K562 (cell line): ENCODE measurements around the gene TMEM86B. TPM values are rescaled to one million over a fixed set of nuclear protein-coding genes. Genes with fewer than 3 reads are reported as not detected.

Experiments used
- ATAC-seq: fragments of 200-7000 bp; cut with Tn5 transposase; 3 replicates; pipeline ENCODE4 v1.9.1; 2020; ENCODE audit warnings: moderate library complexity
- BruUV-seq: library from RNA; stranded (reverse); fragments of 400-500 nt; replicated peaks from 2 replicates; lab custom pipeline; 2021; lab: Mats Ljungman, UMichigan
- CTCF ChIA-PET: fragments of 300-600 bp; formaldehyde crosslinking; extraction: SDS; loops from one replicate; lab custom pipeline; 2021; ENCODE audit warnings: low intra/inter-chr PET ratio; lab: Yijun Ruan, JAX
- POLR2A ChIA-PET: fragments of 300-600, 350-650 bp; sonication (Branson Sonifier 250); formaldehyde crosslinking; extraction: SDS; loops from one replicate; lab custom pipeline; 2021; ENCODE audit warnings: antibody characterized with exemption, inconsistent platforms; lab: Yijun Ruan, JAX
- DNase-seq, 4 experiments: peaks; one replicate each; pipeline versions ENCODE4 v3.0.0 to v3.0.0-alpha.2; 2011 to 2018; ENCODE audit warnings: low spot score in 3 of 4, mixed read lengths in 3 of 4; ENCODE audit errors: extremely low read depth in 1 of 4
- FAIRE-seq: peaks from 2 replicates; lab custom pipeline; 2011; peaks lifted over from hg19 to GRCh38; lab: Jason Lieb, UNC
- H2AFZ ChIP-seq: 2 replicates; pipeline ENCODE4 v1.6.0; 2011; ENCODE audit warnings: low read depth, low read length, control low read depth, inconsistent platforms
- H3K27ac ChIP-seq: fragments of 200-600 bp; 3 replicates; pipeline ENCODE4 v1.8.0; 2011; ENCODE audit warnings: low read depth, mild to moderate bottlenecking, control low read depth, inconsistent platforms, low read length, moderate library complexity, mixed read lengths; ENCODE audit errors: extremely low read depth
- H3K27me3 ChIP-seq, 2 experiments: fragments of 300-600 bp in 1 of 2; 2 replicates in 1 of 2; 3 replicates in 1 of 2; pipeline versions ENCODE4 v1.6.0 to v1.8.0; 2011; ENCODE audit warnings: inconsistent platforms in 2 of 2, low read length in 2 of 2, mild to moderate bottlenecking in 1 of 2, mixed read lengths in 1 of 2, moderate library complexity in 1 of 2; ENCODE audit not compliant: control insufficient read depth in 2 of 2, insufficient read depth in 2 of 2
- H3K36me3 ChIP-seq: fragments of 300-600 bp; 3 replicates; pipeline ENCODE4 v1.8.0; 2011; ENCODE audit warnings: mild to moderate bottlenecking, low read length, inconsistent platforms; ENCODE audit not compliant: control insufficient read depth, insufficient read depth
- H3K4me1 ChIP-seq, 2 experiments: fragments of 200-600 bp in 1 of 2; replicated peaks in 1 of 2; 2 replicates in 1 of 2; 3 replicates in 1 of 2; pipeline versions ENCODE4 v1.5.1 to v1.8.0; 2011; ENCODE audit warnings: inconsistent platforms in 2 of 2, low read length in 2 of 2, mild to moderate bottlenecking in 1 of 2, mixed read lengths in 1 of 2, moderate library complexity in 1 of 2; ENCODE audit not compliant: control insufficient read depth in 2 of 2, insufficient read depth in 2 of 2
- H3K4me2 ChIP-seq: 2 replicates; pipeline ENCODE4 v1.6.1; 2011; ENCODE audit warnings: low read length, control low read depth, inconsistent platforms, mixed read lengths; ENCODE audit not compliant: insufficient read depth
- H3K4me3 ChIP-seq: fragments of 200-600 bp; sonication (generic), shearing (Covaris generic); 2 replicates; pipeline ENCODE4 v1.5.1; 2016; ENCODE audit warnings: control low read depth, inconsistent platforms
- H3K79me2 ChIP-seq: fragments of 200-600 bp; 3 replicates; pipeline ENCODE4 v1.8.0; 2011; ENCODE audit warnings: low read length, inconsistent platforms; ENCODE audit not compliant: control insufficient read depth, insufficient read depth
- H3K9ac ChIP-seq, 2 experiments: 2 replicates each; pipeline versions ENCODE4 v1.6.0 to v1.6.1; 2011; ENCODE audit warnings: low read depth in 2 of 2, low read length in 2 of 2, control low read depth in 1 of 2, inconsistent platforms in 1 of 2, mild to moderate bottlenecking in 1 of 2, mixed read lengths in 1 of 2; ENCODE audit not compliant: insufficient read depth in 1 of 2
- H3K9me1 ChIP-seq: one replicate; pipeline ENCODE4 v1.6.0; 2011; ENCODE audit warnings: inconsistent platforms, mild to moderate bottlenecking, low read length, moderate library complexity; ENCODE audit not compliant: control insufficient read depth, insufficient read depth
- H3K9me3 ChIP-seq: replicated peaks from 2 replicates; pipeline ENCODE4 v1.5.1; 2011; ENCODE audit warnings: low read depth, low read length, inconsistent platforms; ENCODE audit not compliant: control insufficient read depth, insufficient read depth
- H4K20me1 ChIP-seq: replicated peaks from 2 replicates; pipeline ENCODE4 v1.6.1; 2011; ENCODE audit warnings: low read length, inconsistent platforms, mixed read lengths; ENCODE audit not compliant: control insufficient read depth, insufficient read depth
- AFF1 ChIP-seq, 2 experiments: fragments of 450-650 bp; IDR thresholded peaks; 2 replicates each; pipeline ENCODE4 v1.6.1; 2018; ENCODE audit warnings: mild to moderate bottlenecking in 2 of 2, low read depth in 1 of 2; ENCODE audit not compliant: partially characterized antibody in 2 of 2
- BRD9 ChIP-seq: fragments of 450-650 bp; IDR thresholded peaks from 2 replicates; pipeline ENCODE4 v1.6.1; 2018; ENCODE audit warnings: low read depth; ENCODE audit not compliant: partially characterized antibody
- CC2D1A ChIP-seq: fragments of 450-650 bp; IDR thresholded peaks from 2 replicates; pipeline ENCODE4 v1.6.1; 2017; ENCODE audit warnings: mild to moderate bottlenecking
- CSDE1 ChIP-seq, 2 experiments: fragments of 450-650 bp; IDR thresholded peaks; 2 replicates each; pipeline ENCODE4 v1.6.1; 2016; ENCODE audit warnings: mild to moderate bottlenecking in 1 of 2
- EGR1 ChIP-seq: fragments of 450-650 bp; conservative IDR thresholded peaks from 2 replicates; pipeline ENCODE4 v1.6.1; 2017; ENCODE audit warnings: mild to moderate bottlenecking
- ESRRA ChIP-seq: fragments of 450-650 bp; IDR thresholded peaks from 2 replicates; pipeline ENCODE4 v1.6.1; 2014; ENCODE audit warnings: low read depth, mild to moderate bottlenecking, moderate library complexity, borderline replicate concordance
- RBFOX2 ChIP-seq: fragments of 200-400 bp; formaldehyde crosslinking; IDR thresholded peaks from 2 replicates; pipeline ENCODE4 v1.6.1; 2017; ENCODE audit warnings: low read depth, mild to moderate bottlenecking, low read length, moderate library complexity
- RBM34 ChIP-seq: fragments of 200-400 bp; formaldehyde crosslinking; IDR thresholded peaks from 2 replicates; pipeline ENCODE4 v1.6.1; 2018; ENCODE audit warnings: low read length, borderline replicate concordance; ENCODE audit not compliant: insufficient read depth
- RCOR1 ChIP-seq, 2 experiments: IDR thresholded peaks; 2 replicates each; pipeline ENCODE4 v1.6.1; 2012; ENCODE audit warnings: low read depth in 2 of 2, low read length in 2 of 2, borderline replicate concordance in 1 of 2, improper control_type of control experiment in 1 of 2
- RFX5 ChIP-seq: IDR thresholded peaks from 2 replicates; pipeline ENCODE4 v1.6.1; 2011; ENCODE audit warnings: low read depth, mild to moderate bottlenecking, improper control_type of control experiment, low read length
- SNIP1 ChIP-seq: fragments of 450-650 bp; IDR thresholded peaks from 2 replicates; pipeline ENCODE4 v1.7.1; 2017; ENCODE audit warnings: low read depth, mild to moderate bottlenecking
- SPI1 ChIP-seq: IDR thresholded peaks from 2 replicates; pipeline ENCODE4 v1.6.1; 2011; ENCODE audit warnings: low read depth, low read length, control low read depth, borderline replicate concordance
- ZFP36 ChIP-seq: fragments of 150-350 bp; IDR thresholded peaks from 2 replicates; pipeline ENCODE4 v1.6.1; 2018; ENCODE audit warnings: low read length, low read depth; ENCODE audit not compliant: partially characterized antibody
- ZNF699 ChIP-seq: fragments of 250-450 bp; sonication (Bioruptor Pico); IDR thresholded peaks from 2 replicates; pipeline ENCODE4 v1.8.0; 2021; ENCODE audit warnings: mild to moderate bottlenecking, moderate library complexity; ENCODE audit not compliant: insufficient replicate concordance
- ZNF740 ChIP-seq, 3 experiments: fragments of 200-800 bp in 1 of 3; sonication (Bioruptor generic) in 1 of 3; sonication (generic) in 1 of 3; formaldehyde crosslinking in 1 of 3; IDR thresholded peaks; 2 replicates each; pipeline versions ENCODE4 v1.6.1 to v1.8.0; 2016 to 2022; ENCODE audit warnings: mild to moderate bottlenecking in 2 of 3, missing compliant biosample characterization in 2 of 3, missing genetic modification characterization in 2 of 3, missing genetic modification reagents in 1 of 3
- WGBS: fragments of 100-300 bp; shearing (Covaris generic); methylation state at CpG from one replicate; pipeline ENCODE4 v1.1.6; 2016; ENCODE audit warnings: low coverage, mixed read lengths; ENCODE audit not compliant: insufficient coverage; ENCODE audit errors: missing lambda C conversion rate; 5-methylcytosine and 5-hydroxymethylcytosine counted together
- in situ Hi-C: fragments of 300-500 bp; cut with MboI; formaldehyde crosslinking; loops from 4 replicates; pipeline ENCODE4 v1.15.0; 2018; ENCODE audit warnings: inconsistent platforms, mixed read lengths
- intact Hi-C: fragments of 100-400 bp; cut with micrococcal nuclease; formaldehyde crosslinking; loops from 2 replicates; pipeline ENCODE4 v1.14.2; 2022
- polyA plus RNA-seq, 8 experiments: library from polyadenylated mRNA; depleted of rRNA in 4 of 8; stranded (reverse) in 5 of 8; unstranded in 3 of 8; fragments of >200 nt; fragmentation: Nextera tagmentation in 2 of 8; fragmentation: Illumina TruSeq in 1 of 8; extraction: Ambion mirVana in 2 of 8; extraction: Trizol in 1 of 8; gene quantifications; 2 replicates each; pipeline versions ENCODE4 v1.2.1 to v1.2.3, GENCODE V29; 2011 to 2014; ENCODE audit warnings: inconsistent platforms in 1 of 8, missing spikeins in 1 of 8
- total RNA-seq, 7 experiments: library from RNA; depleted of rRNA in 6 of 7; stranded (reverse); fragments of >200 nt in 6 of 7; fragmentation: Illumina TruSeq in 2 of 7; extraction: Trizol in 2 of 7; gene quantifications; 2 replicates each; pipeline versions ENCODE4 v1.2.1 to v1.2.3, GENCODE V29; 2011 to 2021; ENCODE audit warnings: low replicate concordance in 1 of 7

TMEM86B gene
- total and polyA plus RNA-seq, 9 of the 15 experiments (the other 6 are each of a cell fraction or from before 2014, with no cell fraction given), result 0.28 to 7.9 (median 2.1) TPM

GRCh38 chr19:55255618-55256423, 27.3 kb upstream of the TMEM86B start:
- Histone ChIP-seq H3K27me3 (no peaks in the 10 kb centered on the region), H2AFZ (no peak overlapping the region), H4K20me1 (peaks cover 60% of the 10 kb centered on the region), H3K9me1 (peaks cover 9% of the 10 kb centered on the region), H3K79me2 (peaks cover 81% of the 10 kb centered on the region), H3K9ac (peak overlapping the region; percentile 94 to 99), H3K4me2 (peak overlapping the region; percentile 96), H3K4me3 (peak overlapping the region; percentile 94), H3K27ac (peak overlapping the region; percentile 34; the same call in 1 of the 3 replicates), H3K36me3 (peaks cover 60% of the 10 kb centered on the region), H3K9me3 (no peaks in the 10 kb centered on the region), H3K4me1 (peaks cover 37 to 50% of the 10 kb centered on the region in 2 experiments; a peak in 4 of 5 replicates)
- intact Hi-C loops, result no loop called here
- WGBS, result 36% methylated on average over 16 of the region's 17 CpGs
- no peak for ATAC-seq
- peak in 3 of 4 experiments; percentile 37 to 51 (median 46) for DNase-seq
- BruUV-seq, result no TSS peak
- peak; percentile 15 for FAIRE-seq
- ChIA-PET POLR2A (interaction anchor here (0.6 to 2.9 kb wide), 12 partner anchors 8 to 248 kb away, joined by 3 to 26 read pairs (median 6); partner anchors contain the start of genes HSPBP1 and UBE2S), CTCF (no interaction called here)
- in situ Hi-C loops, result no loop called here
- TF ChIP-seq SNIP1, result no peak
- no peak for TF ChIP-seq RCOR1 (IDR thresholded peaks at IDR 0.05; ENCODE audit: borderline replicate concordance in 1 of 2, low read depth in 2 of 2, low read length in 2 of 2)
- TF ChIP-seq RFX5, result no peak
- no peak for TF ChIP-seq AFF1 (IDR thresholded peaks at IDR 0.05; ENCODE audit: low read depth in 1 of 2, partially characterized antibody in 2 of 2)
- TF ChIP-seq RBFOX2, result peak; percentile 44; the same call in 1 of the 2 replicates
- TF ChIP-seq CSDE1 (IDR thresholded peaks at IDR 0.05), result no peak
- TF ChIP-seq ZNF740 (CRISPR knock-in tag; IDR thresholded peaks at IDR 0.05), result peak; percentile 59; the same call in 1 of the 2 replicates
- TF ChIP-seq ZNF740 (tag; IDR thresholded peaks at IDR 0.05), result no peak
- peak; percentile 47; the same call in 1 of the 2 replicates for TF ChIP-seq SPI1
- no peak for TF ChIP-seq BRD9
- peak; percentile 53 for TF ChIP-seq ZFP36
- peak; percentile 59 for TF ChIP-seq EGR1
- no peak for TF ChIP-seq RBM34
- TF ChIP-seq ESRRA, result no peak
- TF ChIP-seq CC2D1A, result no peak
- TF ChIP-seq ZNF699 (CRISPR knock-in tag), result no peak
